ENCODE measurements around the gene FBRS. TPM values are rescaled to one million over a fixed set of nuclear protein-coding genes. Genes with fewer than 3 reads are reported as not detected.
A peak's percentile ranks its signal among the peaks of the same experiment; 100 is the strongest.
"Not testable (repeated sequence)": the region's sequence is repeated elsewhere in the genome, so short reads cannot be mapped to it uniquely, and the experiment has no call there.

FBRS gene
- total RNA-seq, 5 donors from 2014 or later (not counting 1 experiment from before 2014, with no cell fraction given): 159 to 186 (median 167) TPM

- H3K4me3 Mint-ChIP-seq: peak within 1 kb of the TSS; percentile 84 to 97 (median 92)
- POLR2A ChIA-PET: interaction anchor here in 1 of 2 donors (0.7 kb wide), 1 partner anchor 776 kb away, joined by 3 read pairs; no protein-coding TSS in a partner anchor
- CTCF ChIA-PET: no interaction called here
- peaks cover 9 to 28% of the 10 kb centered on the region in 2 experiments for H3K4me1 ChIP-seq (ENCODE audit: control insufficient read depth in 1 of 2, extremely low read depth in 1 of 2, insufficient read depth in 2 of 2, low read length in 2 of 2)
- H3K36me3 Mint-ChIP-seq: peaks cover 15% of the 10 kb centered on the region
- peak; percentile 28 to 42 (median 34) for ATAC-seq (replicated peaks in 1 of 4)
- no peaks in the 10 kb centered on the region for H3K9me3 ChIP-seq
- H3K36me3 ChIP-seq (ENCODE audit: control insufficient read depth in 2 of 2, extremely low read depth in 1 of 2, insufficient read depth in 1 of 2, low read length in 1 of 2): peaks cover 4 to 40% of the 10 kb centered on the region in 2 donors
- H3K27ac ChIP-seq (ENCODE audit: low read length): peak within 1 kb of the TSS; percentile 100
- peak in 27 of 35 experiments; percentile 7 to 84 (median 67) for DNase-seq
- no peaks in the 10 kb centered on the region for H3K27me3 Mint-ChIP-seq
- peaks cover 33 to 34% (median 33%) of the 10 kb centered on the region in 3 donors for H3K4me1 Mint-ChIP-seq
- peak within 1 kb of the TSS; percentile 100 for H3K27ac Mint-ChIP-seq
- H3K4me3 ChIP-seq (ENCODE audit: control insufficient read depth in 1 of 2, extremely low read depth in 1 of 2, low read length in 1 of 2): peak within 1 kb of the TSS; percentile 82 to 95
- H3K9me3 Mint-ChIP-seq: no peaks in the 10 kb centered on the region
- under 1% methylated on average over 38 of the region's 57 CpGs for WGBS (ENCODE audit: insufficient coverage)
- no peaks in the 10 kb centered on the region for H3K27me3 ChIP-seq (replicated peaks in 1 of 2; ENCODE audit: control insufficient read depth in 2 of 2, extremely low read depth in 1 of 2, insufficient read depth in 2 of 2, low read length in 1 of 2)
These were observed 40.8 kb downstream of the FBRS start, which contains the start of gene SRCAP for GRCh38 chr16:30698816-30699614. Gene SRCAP (plus strand): TSS chr16:30699171. CDS start chr16:30700825, 1,654 bp downstream.

- Histone ChIP-seq H3K36me3 (ENCODE audit: control insufficient read depth in 2 of 2, extremely low read depth in 1 of 2, insufficient read depth in 1 of 2, low read length in 1 of 2) (peaks cover 10 to 46% of the 10 kb centered on the region in 2 donors), H3K4me3 (ENCODE audit: control insufficient read depth in 1 of 2, extremely low read depth in 1 of 2, low read length in 1 of 2) (peak overlapping the region; percentile 82 to 95), H3K9me3 (no peaks in the 10 kb centered on the region), H3K27me3 (replicated peaks in 1 of 2; ENCODE audit: control insufficient read depth in 2 of 2, extremely low read depth in 1 of 2, insufficient read depth in 2 of 2, low read length in 1 of 2) (no peaks in the 10 kb centered on the region), H3K27ac (ENCODE audit: low read length) (peak overlapping the region; percentile 50), H3K4me1 (ENCODE audit: control insufficient read depth in 1 of 2, extremely low read depth in 1 of 2, insufficient read depth in 2 of 2, low read length in 2 of 2) (peaks cover 9 to 27% of the 10 kb centered on the region in 2 experiments)
- ChIA-PET CTCF (no interaction called here), POLR2A (interaction anchor here in 1 of 2 donors (0.7 kb wide), 1 partner anchor 776 kb away, joined by 3 read pairs; no protein-coding TSS in a partner anchor)
- Mint-ChIP-seq H3K36me3 (peaks cover 18% of the 10 kb centered on the region), H3K9me3 (no peaks in the 10 kb centered on the region), H3K27me3 (no peaks in the 10 kb centered on the region), H3K27ac (peak overlapping the region; percentile 97 to 98), H3K4me3 (peak overlapping the region; percentile 84 to 97 (median 92)), H3K4me1 (peaks cover 31 to 33% (median 33%) of the 10 kb centered on the region in 3 donors)
- 35% methylated on average over 4 of the region's 8 CpGs for WGBS (ENCODE audit: insufficient coverage)
- DNase-seq (no peak), ATAC-seq (replicated peaks in 1 of 4) (no peak)
These were observed 41.4 kb downstream of the FBRS start for GRCh38 chr16:30699615-30700099.

GRCh38 chr16:30700491-30700890 lies 42.3 kb downstream of the FBRS start:
- ATAC-seq (replicated peaks in 1 of 4) (no peak), DNase-seq (no peak)
- Histone ChIP-seq H3K27me3 (replicated peaks in 1 of 2; ENCODE audit: control insufficient read depth in 2 of 2, extremely low read depth in 1 of 2, insufficient read depth in 2 of 2, low read length in 1 of 2) (no peaks in the 10 kb centered on the region), H3K9me3 (no peaks in the 10 kb centered on the region), H3K36me3 (ENCODE audit: control insufficient read depth in 2 of 2, extremely low read depth in 1 of 2, insufficient read depth in 1 of 2, low read length in 1 of 2) (peaks cover 10 to 55% of the 10 kb centered on the region in 2 donors), H3K4me3 (ENCODE audit: control insufficient read depth in 1 of 2, extremely low read depth in 1 of 2, low read length in 1 of 2) (no peak overlapping the region), H3K27ac (ENCODE audit: low read length) (no peak overlapping the region), H3K4me1 (ENCODE audit: control insufficient read depth in 1 of 2, extremely low read depth in 1 of 2, insufficient read depth in 2 of 2, low read length in 2 of 2) (peaks cover 9 to 27% of the 10 kb centered on the region in 2 experiments)
- ChIA-PET POLR2A (no interaction called here), CTCF (no interaction called here)
- Mint-ChIP-seq H3K36me3 (peaks cover 18% of the 10 kb centered on the region), H3K27ac (no peak overlapping the region), H3K9me3 (no peaks in the 10 kb centered on the region), H3K4me3 (peak overlapping the region in 1 of 3 donors; percentile 84), H3K4me1 (peaks cover 27 to 33% (median 30%) of the 10 kb centered on the region in 3 donors), H3K27me3 (no peaks in the 10 kb centered on the region)
- 93% methylated on average over 8 of the region's 9 CpGs for whole genome bisulfite sequencing (ENCODE audit: insufficient coverage)

- Histone ChIP-seq H3K9me3 (no peaks in the 10 kb centered on the region), H3K27ac (ENCODE audit: low read length) (no peak overlapping the region), H3K4me1 (ENCODE audit: control insufficient read depth in 1 of 2, extremely low read depth in 1 of 2, insufficient read depth in 2 of 2, low read length in 2 of 2) (peaks cover 9 to 27% of the 10 kb centered on the region in 2 experiments), H3K36me3 (ENCODE audit: control insufficient read depth in 2 of 2, extremely low read depth in 1 of 2, insufficient read depth in 1 of 2, low read length in 1 of 2) (peaks cover 10 to 59% of the 10 kb centered on the region in 2 donors), H3K27me3 (replicated peaks in 1 of 2; ENCODE audit: control insufficient read depth in 2 of 2, extremely low read depth in 1 of 2, insufficient read depth in 2 of 2, low read length in 1 of 2) (no peaks in the 10 kb centered on the region), H3K4me3 (ENCODE audit: control insufficient read depth in 1 of 2, extremely low read depth in 1 of 2, low read length in 1 of 2) (no peak overlapping the region)
- DNase-seq: no peak
- H3K36me3 Mint-ChIP-seq: peaks cover 20% of the 10 kb centered on the region
- CTCF ChIA-PET: no interaction called here
- peaks cover 27 to 33% (median 30%) of the 10 kb centered on the region in 3 donors for H3K4me1 Mint-ChIP-seq
- no peaks in the 10 kb centered on the region for H3K9me3 Mint-ChIP-seq
- POLR2A ChIA-PET: no interaction called here
- H3K27ac Mint-ChIP-seq: no peak overlapping the region
- no peaks in the 10 kb centered on the region for H3K27me3 Mint-ChIP-seq
- no peak for ATAC-seq (replicated peaks in 1 of 4)
- peak overlapping the region in 2 of 3 donors; percentile 39 to 84 for H3K4me3 Mint-ChIP-seq
- no CpG with 5 or more reads among the region's 5 CpGs for WGBS (ENCODE audit: insufficient coverage)
These were observed 42.7 kb downstream of the FBRS start for GRCh38 chr16:30700971-30701370.

- H3K27me3 ChIP-seq (replicated peaks in 1 of 2; ENCODE audit: control insufficient read depth in 2 of 2, extremely low read depth in 1 of 2, insufficient read depth in 2 of 2, low read length in 1 of 2); H3K9me3 Mint-ChIP-seq; ATAC-seq (replicated peaks in 1 of 4); CTCF ChIA-PET; DNase-seq; H3K4me3 Mint-ChIP-seq; POLR2A ChIA-PET; H3K9me3 ChIP-seq; H3K27me3 Mint-ChIP-seq; H3K27ac Mint-ChIP-seq; H3K4me3 ChIP-seq (ENCODE audit: control insufficient read depth in 1 of 2, extremely low read depth in 1 of 2, low read length in 1 of 2); H3K27ac ChIP-seq (ENCODE audit: low read length): not testable (repeated sequence)
- H3K36me3 Mint-ChIP-seq: peaks cover 38% of the 10 kb centered on the region
- peaks cover 12 to 80% of the 10 kb centered on the region in 2 donors for H3K36me3 ChIP-seq (ENCODE audit: control insufficient read depth in 2 of 2, extremely low read depth in 1 of 2, insufficient read depth in 1 of 2, low read length in 1 of 2)
- 98% methylated on average over 6 of the region's 12 CpGs for WGBS (ENCODE audit: insufficient coverage)
- peaks cover 5 to 16% of the 10 kb centered on the region in 2 experiments for H3K4me1 ChIP-seq (ENCODE audit: control insufficient read depth in 1 of 2, extremely low read depth in 1 of 2, insufficient read depth in 2 of 2, low read length in 2 of 2)
- peaks cover 19 to 30% (median 22%) of the 10 kb centered on the region in 3 donors for H3K4me1 Mint-ChIP-seq
These were observed 44.8 kb downstream of the FBRS start for GRCh38 chr16:30703071-30703470.

- Histone ChIP-seq H3K27ac (ENCODE audit: low read length) (no peak overlapping the region), H3K9me3 (no peaks in the 10 kb centered on the region), H3K27me3 (replicated peaks in 1 of 2; ENCODE audit: control insufficient read depth in 2 of 2, extremely low read depth in 1 of 2, insufficient read depth in 2 of 2, low read length in 1 of 2) (no peaks in the 10 kb centered on the region), H3K4me3 (ENCODE audit: control insufficient read depth in 1 of 2, extremely low read depth in 1 of 2, low read length in 1 of 2) (no peak overlapping the region), H3K4me1 (ENCODE audit: control insufficient read depth in 1 of 2, extremely low read depth in 1 of 2, insufficient read depth in 2 of 2, low read length in 2 of 2) (peaks cover 5 to 15% of the 10 kb centered on the region in 2 experiments), H3K36me3 (ENCODE audit: control insufficient read depth in 2 of 2, extremely low read depth in 1 of 2, insufficient read depth in 1 of 2, low read length in 1 of 2) (peaks cover 19 to 88% of the 10 kb centered on the region in 2 donors)
- Mint-ChIP-seq H3K27me3 (no peaks in the 10 kb centered on the region), H3K27ac (no peak overlapping the region), H3K36me3 (peaks cover 39% of the 10 kb centered on the region), H3K4me3 (no peak overlapping the region), H3K9me3 (no peaks in the 10 kb centered on the region), H3K4me1 (peaks cover 18 to 29% (median 22%) of the 10 kb centered on the region in 3 donors)
- no peak for DNase-seq
- no peak for ATAC-seq (replicated peaks in 1 of 4)
- ChIA-PET CTCF (no interaction called here), POLR2A (no interaction called here)
- WGBS (ENCODE audit: insufficient coverage): 99% methylated on average over 9 of the region's 10 CpGs
These were observed 45.7 kb downstream of the FBRS start for GRCh38 chr16:30703971-30704370.

All from T-cell (primary cell).